Subcutaneous abdominal adipose tissue (tissue), 5 donors: Measurements from ENCODE around the gene DUT.

ENCODE experiments used
- H3K27ac ChIP-seq: one replicate; pipeline ENCODE4 v1.7.0; 2013; ENCODE audit warnings: low read depth, mild to moderate bottlenecking, inconsistent platforms, low read length, moderate library complexity
- H3K27me3 ChIP-seq, 5 donors: one replicate each; pipeline ENCODE4 v1.7.0; 2013; ENCODE audit warnings: low read length in 5 of 5, inconsistent platforms in 1 of 5; ENCODE audit not compliant: control insufficient read depth in 5 of 5, insufficient read depth in 4 of 5
- H3K36me3 ChIP-seq, 5 donors: one replicate each; pipeline ENCODE4 v1.7.0; 2013; ENCODE audit warnings: low read length in 5 of 5; ENCODE audit not compliant: control insufficient read depth in 5 of 5, insufficient read depth in 5 of 5
- H3K4me1 ChIP-seq, 5 donors: one replicate each; pipeline ENCODE4 v1.7.0; 2013; ENCODE audit warnings: low read length in 5 of 5, mild to moderate bottlenecking in 3 of 5, moderate library complexity in 1 of 5; ENCODE audit not compliant: control insufficient read depth in 5 of 5, insufficient read depth in 5 of 5
- H3K4me3 ChIP-seq, 5 donors: one replicate each; pipeline ENCODE4 v1.7.0; 2013; ENCODE audit warnings: low read length in 5 of 5, low read depth in 1 of 5
- H3K9ac ChIP-seq, 5 donors: one replicate each; pipeline ENCODE4 v1.7.0; 2013; ENCODE audit warnings: low read length in 5 of 5, mild to moderate bottlenecking in 4 of 5, moderate library complexity in 3 of 5
- H3K9me3 ChIP-seq, 5 donors: one replicate each; pipeline ENCODE4 v1.7.0; 2013; ENCODE audit warnings: low read length in 5 of 5; ENCODE audit not compliant: control insufficient read depth in 5 of 5
- donor health status: healthy.
- donor health status: healthy.
- donor health status: healthy.
- donor health status: healthy.
- donor health status: healthy.

Gene DUT

GRCh38 chr15:48300038-48300437, 31.2 kb upstream of the DUT start:
- H3K27me3 ChIP-seq, result peaks cover 0 to 3% (median 0%) of the 10 kb centered on the region in 5 donors

DNA sequence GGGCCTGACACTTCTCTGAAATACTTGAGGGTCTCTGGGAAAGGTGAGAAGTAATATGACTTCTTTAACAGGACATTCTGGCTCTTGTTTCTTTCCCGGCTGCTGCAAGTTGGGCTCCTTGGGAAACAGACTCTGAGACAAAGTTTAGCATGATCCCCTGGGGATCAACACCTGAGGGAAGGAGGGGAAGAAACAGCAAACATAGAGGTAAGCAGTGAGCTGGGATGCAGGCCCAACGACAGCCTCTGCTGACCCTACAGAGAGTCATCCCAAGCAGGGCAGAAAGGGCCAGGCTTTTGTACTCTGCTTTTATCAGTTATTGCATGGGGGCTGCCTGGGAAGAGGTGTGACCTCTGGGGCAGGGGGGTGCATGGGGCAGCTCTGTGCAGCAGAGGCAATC, 26.8 kb upstream of the DUT start:
- Histone ChIP-seq H3K27ac (no peak overlapping the region), H3K27me3 (peaks cover 0 to 3% (median 0%) of the 10 kb centered on the region in 5 donors), H3K9ac (no peak overlapping the region), H3K9me3 (no peaks in the 10 kb centered on the region), H3K36me3 (no peaks in the 10 kb centered on the region), H3K4me1 (no peaks in the 10 kb centered on the region), H3K4me3 (no peak overlapping the region)

More at GRCh38 chr15:48300038-48300437, 31.2 kb upstream of the DUT start:
- Histone ChIP-seq H3K4me1 (no peaks in the 10 kb centered on the region), H3K9ac (no peak overlapping the region), H3K36me3 (no peaks in the 10 kb centered on the region), H3K4me3 (no peak overlapping the region), H3K9me3 (no peaks in the 10 kb centered on the region), H3K27ac (no peak overlapping the region)

DNA sequence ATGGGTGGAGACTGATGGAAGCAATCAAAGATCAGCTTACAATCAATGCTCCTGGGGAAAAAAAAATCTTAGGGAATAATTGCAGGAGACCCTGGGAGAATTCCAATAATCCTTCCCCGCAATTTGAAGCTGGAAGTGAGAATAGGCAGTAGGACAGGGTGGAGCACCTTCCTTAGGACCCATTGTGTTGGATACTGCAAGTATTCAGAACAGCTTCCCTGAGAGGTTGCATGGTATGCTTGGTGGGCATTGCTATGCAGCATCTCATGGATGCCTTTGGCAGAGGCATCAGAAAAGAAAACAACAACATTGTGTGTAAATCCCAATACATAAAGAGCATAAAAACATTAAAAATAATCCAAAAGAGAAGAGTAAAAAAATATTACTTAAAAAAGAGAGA, 24.6 kb upstream of the DUT start:
- no peaks in the 10 kb centered on the region for H3K27me3 ChIP-seq
- H3K9ac ChIP-seq, result no peak overlapping the region
- no peaks in the 10 kb centered on the region for H3K9me3 ChIP-seq
- no peaks in the 10 kb centered on the region for H3K4me1 ChIP-seq
- no peak overlapping the region for H3K4me3 ChIP-seq
- no peak overlapping the region for H3K27ac ChIP-seq
- H3K36me3 ChIP-seq, result no peaks in the 10 kb centered on the region

DNA sequence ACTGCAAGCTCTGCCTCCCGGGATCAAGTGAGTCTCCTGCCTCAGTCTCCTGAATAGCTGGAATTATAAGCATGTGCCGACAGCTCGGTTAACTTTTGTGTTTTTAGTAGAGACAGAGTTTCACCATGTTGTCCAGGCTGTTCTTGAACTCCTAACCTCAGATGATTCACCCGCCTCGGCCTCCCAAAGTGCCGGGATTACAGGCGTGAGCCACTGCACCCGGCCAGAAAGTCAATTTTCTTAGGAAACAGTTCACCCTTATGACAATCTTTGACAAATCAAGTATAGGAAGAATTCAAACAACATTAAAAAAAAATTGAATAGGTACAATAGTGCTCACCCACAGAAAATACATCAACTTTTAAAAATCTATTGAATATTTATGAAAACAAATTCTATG, 23.6 kb upstream of the DUT start:
- Histone ChIP-seq H3K9ac (no peak overlapping the region), H3K36me3 (no peaks in the 10 kb centered on the region), H3K27ac (no peak overlapping the region), H3K9me3 (no peaks in the 10 kb centered on the region), H3K4me3 (no peak overlapping the region), H3K4me1 (no peaks in the 10 kb centered on the region), H3K27me3 (no peaks in the 10 kb centered on the region)

DNA sequence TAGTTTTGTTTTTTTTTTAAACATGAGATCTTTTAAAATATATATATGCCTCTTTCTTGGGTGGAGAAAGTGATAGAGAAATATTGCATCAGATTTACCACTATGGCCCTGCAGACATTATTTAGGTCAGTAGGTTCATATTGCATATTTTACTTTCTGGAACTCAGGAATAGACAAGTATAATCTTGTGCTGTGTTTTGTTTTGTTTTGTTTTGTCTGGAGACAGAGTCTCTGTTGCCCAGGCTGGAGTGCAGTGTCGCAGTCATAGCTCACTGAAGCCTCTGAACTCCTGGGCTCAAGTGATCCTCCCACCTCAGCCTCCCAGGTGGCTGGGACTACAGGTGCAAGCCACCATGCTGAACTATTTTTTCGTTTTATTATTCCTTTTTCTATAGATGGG, 21.5 kb upstream of the DUT start:
- Histone ChIP-seq H3K9me3 (no peaks in the 10 kb centered on the region), H3K27ac (no peak overlapping the region), H3K9ac (no peak overlapping the region), H3K4me1 (peaks cover 0 to 5% (median 0%) of the 10 kb centered on the region in 5 donors), H3K36me3 (no peaks in the 10 kb centered on the region), H3K4me3 (no peak overlapping the region), H3K27me3 (no peaks in the 10 kb centered on the region)

DNA sequence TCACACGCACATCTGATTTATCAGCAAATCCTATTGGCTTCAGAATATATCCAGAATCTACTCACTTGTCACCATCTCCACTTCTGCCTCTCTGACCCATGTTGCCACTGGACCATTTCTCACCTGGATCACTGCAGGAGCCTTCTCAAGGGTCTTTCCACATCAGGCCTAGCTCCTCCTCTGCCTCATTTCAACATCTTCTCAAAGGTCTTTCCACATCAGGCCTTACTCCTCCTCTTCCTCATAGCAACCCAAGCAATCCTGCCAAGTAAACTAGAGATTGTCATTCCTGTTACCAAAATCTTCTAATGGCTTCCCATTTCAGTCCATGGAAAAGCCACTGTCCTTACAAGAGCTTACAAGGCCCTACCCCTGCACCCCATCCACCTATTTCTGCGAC, 18.0 kb upstream of the DUT start:
- Histone ChIP-seq H3K36me3 (no peaks in the 10 kb centered on the region), H3K27me3 (peaks cover 0 to 2% (median 0%) of the 10 kb centered on the region in 5 donors), H3K9me3 (no peaks in the 10 kb centered on the region), H3K27ac (no peak overlapping the region), H3K4me3 (no peak overlapping the region), H3K4me1 (peaks cover 0 to 5% (median 0%) of the 10 kb centered on the region in 5 donors), H3K9ac (no peak overlapping the region)

- H3K9me3 ChIP-seq, result no peaks in the 10 kb centered on the region
- H3K27me3 ChIP-seq, result peaks cover 0 to 2% (median 0%) of the 10 kb centered on the region in 5 donors
- no peak overlapping the region for H3K9ac ChIP-seq
- H3K4me1 ChIP-seq, result peaks cover 0 to 5% (median 0%) of the 10 kb centered on the region in 5 donors
- no peak overlapping the region for H3K4me3 ChIP-seq
- H3K27ac ChIP-seq, result no peak overlapping the region
- no peaks in the 10 kb centered on the region for H3K36me3 ChIP-seq
Measured at GRCh38 chr15:48315041-48315440, 16.2 kb upstream of the DUT start.

GRCh38 chr15:48317221-48317620, 14.0 kb upstream of the DUT start:
- H3K4me3 ChIP-seq, result no peak overlapping the region
- H3K27ac ChIP-seq, result no peak overlapping the region
- peaks cover 0 to 2% (median 0%) of the 10 kb centered on the region in 5 donors for H3K27me3 ChIP-seq
- no peaks in the 10 kb centered on the region for H3K36me3 ChIP-seq
- no peak overlapping the region for H3K9ac ChIP-seq
- peaks cover 0 to 5% (median 0%) of the 10 kb centered on the region in 5 donors for H3K4me1 ChIP-seq
- no peaks in the 10 kb centered on the region for H3K9me3 ChIP-seq

- no peak overlapping the region for H3K4me3 ChIP-seq
- H3K27ac ChIP-seq, result no peak overlapping the region
- no peak overlapping the region for H3K9ac ChIP-seq
- no peaks in the 10 kb centered on the region for H3K36me3 ChIP-seq
- peaks cover 0 to 5% (median 0%) of the 10 kb centered on the region in 5 donors for H3K4me1 ChIP-seq
- peaks cover 0 to 2% (median 0%) of the 10 kb centered on the region in 5 donors for H3K27me3 ChIP-seq
- H3K9me3 ChIP-seq, result no peaks in the 10 kb centered on the region
Measured at GRCh38 chr15:48318131-48318530, 13.1 kb upstream of the DUT start.

- Histone ChIP-seq H3K27ac (no peak overlapping the region), H3K9me3 (no peaks in the 10 kb centered on the region), H3K27me3 (no peaks in the 10 kb centered on the region), H3K4me1 (no peaks in the 10 kb centered on the region), H3K9ac (no peak overlapping the region), H3K36me3 (no peaks in the 10 kb centered on the region), H3K4me3 (no peak overlapping the region)
Measured at GRCh38 chr15:48323294-48323693, 7.9 kb upstream of the DUT start.

DNA sequence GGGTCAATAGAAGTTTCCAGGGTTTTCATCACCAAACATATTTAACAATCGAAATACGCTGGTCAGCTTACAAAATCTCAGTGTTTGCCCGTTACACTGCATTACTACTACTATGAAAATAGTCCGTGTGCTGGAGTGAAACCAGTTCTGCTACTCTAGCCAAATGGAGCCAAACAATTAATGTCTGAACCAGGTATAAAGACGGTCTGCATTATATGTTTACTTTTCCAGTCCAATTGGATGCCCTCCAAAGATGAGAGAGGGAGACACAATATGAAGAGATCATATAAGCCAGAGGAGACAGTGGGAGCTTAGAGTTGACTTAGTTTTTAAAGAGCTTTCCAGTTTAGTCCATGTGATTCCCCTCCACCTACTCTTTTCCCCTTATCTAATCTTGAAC, 6.3 kb upstream of the DUT start:
- Histone ChIP-seq H3K4me3 (no peak overlapping the region), H3K27ac (no peak overlapping the region), H3K9me3 (no peaks in the 10 kb centered on the region)

More for the DNA sequence above, 6.3 kb upstream of the DUT start:
- H3K36me3 ChIP-seq, result no peaks in the 10 kb centered on the region
- H3K27me3 ChIP-seq, result no peaks in the 10 kb centered on the region
- H3K9ac ChIP-seq, result no peak overlapping the region
- H3K4me1 ChIP-seq, result peaks cover 0 to under 1% (median under 1%) of the 10 kb centered on the region in 5 donors
